Uterus (tissue), 4 donors: Measurements from ENCODE around the gene ATG5. TPM values are rescaled to one million over a fixed set of nuclear protein-coding genes. Genes with fewer than 3 reads are reported as not detected.

Source experiments
- DNase-seq, 2 donors: peaks; one replicate each; pipeline ENCODE4 v3.0.0-alpha.2; 2019 to 2020
- H3K27ac ChIP-seq, 2 donors: fragments of 200-600 bp; sonication (generic); 1 replicate in 1 of 2; 2 replicates in 1 of 2; pipeline ENCODE4 v1.5.1; 2016 to 2018
- H3K27me3 ChIP-seq, 2 donors: fragments of 200-600 bp; sonication (generic); one replicate each; pipeline ENCODE4 v1.5.1; 2018 to 2019; ENCODE audit warnings: control low read depth in 1 of 2
- H3K36me3 ChIP-seq, 2 donors: fragments of 200-600 bp; sonication (generic); one replicate each; pipeline ENCODE4 v1.5.1; 2019; ENCODE audit warnings: control low read depth in 1 of 2
- H3K4me1 ChIP-seq, 2 donors: fragments of 200-600 bp; sonication (generic); one replicate each; pipeline ENCODE4 v1.5.1; 2018 to 2019; ENCODE audit warnings: control low read depth in 1 of 2
- H3K4me3 ChIP-seq, 2 donors: fragments of 200-600 bp; sonication (generic); 1 replicate in 1 of 2; 2 replicates in 1 of 2; pipeline ENCODE4 v1.5.1; 2018 to 2019; ENCODE audit warnings: mild to moderate bottlenecking in 1 of 2
- H3K9me3 ChIP-seq, 2 donors: fragments of 200-600 bp; sonication (generic); one replicate each; pipeline ENCODE4 v1.5.1; 2019; ENCODE audit warnings: control low read depth in 1 of 2
- POLR2A ChIP-seq, 2 donors: fragments of 450-650 bp; IDR thresholded peaks; one replicate each; pipeline ENCODE4 v1.6.1; 2016; ENCODE audit warnings: antibody characterized with exemption in 2 of 2, mild to moderate bottlenecking in 1 of 2, moderate library complexity in 1 of 2
- intact Hi-C: fragments of 100-400 bp; cut with DNase I; formaldehyde crosslinking; loops from one replicate; pipeline ENCODE4 v1.15.1; 2023; ENCODE audit warnings: low total_unique reads
- total RNA-seq, 4 donors: library from RNA; depleted of rRNA in 3 of 4; stranded (reverse); fragments of >200 nt in 3 of 4; gene quantifications; one replicate each; pipeline versions ENCODE4 v1.1.0 to v1.2.4, GENCODE V29; 2014 to 2023
- TF ChIP-seq, protein P1 (sequence below), 4 experiments: fragments of 200-600 bp in 2 of 4; fragments of 450-650 bp in 2 of 4; sonication (generic) in 2 of 4; IDR thresholded peaks; one replicate each; pipeline ENCODE4 v1.5.1; 2016 to 2019; ENCODE audit warnings: antibody characterized with exemption in 4 of 4, mild to moderate bottlenecking in 2 of 4, moderate library complexity in 1 of 4
- donor health status: DM: yes; HTN: yes; CAD: no.

The ATG5 gene
- total RNA-seq, 4 donors from 2014 or later = 40.0 to 87.9 (median 63.3) TPM

DNA sequence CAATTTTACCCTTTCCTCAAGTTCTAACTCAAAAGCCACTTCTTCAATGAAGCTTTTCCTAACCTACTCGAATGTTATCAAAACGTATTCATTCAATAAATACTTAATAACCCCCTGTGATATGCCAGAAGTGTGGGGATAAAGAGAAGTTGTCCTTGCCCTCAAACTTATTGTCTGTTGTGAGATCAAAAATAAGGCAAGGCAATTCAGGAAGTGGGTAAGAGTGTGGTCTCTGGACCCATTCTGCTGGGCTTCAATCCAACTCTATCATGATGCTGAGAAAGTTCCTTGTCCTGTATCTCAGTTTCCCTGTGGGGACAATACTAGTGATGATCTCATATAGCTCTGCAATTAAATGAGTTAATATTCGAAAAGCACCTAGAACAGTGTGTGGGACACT, 146.7 kb downstream of the ATG5 start:
- TF ChIP-seq, protein P1, sequence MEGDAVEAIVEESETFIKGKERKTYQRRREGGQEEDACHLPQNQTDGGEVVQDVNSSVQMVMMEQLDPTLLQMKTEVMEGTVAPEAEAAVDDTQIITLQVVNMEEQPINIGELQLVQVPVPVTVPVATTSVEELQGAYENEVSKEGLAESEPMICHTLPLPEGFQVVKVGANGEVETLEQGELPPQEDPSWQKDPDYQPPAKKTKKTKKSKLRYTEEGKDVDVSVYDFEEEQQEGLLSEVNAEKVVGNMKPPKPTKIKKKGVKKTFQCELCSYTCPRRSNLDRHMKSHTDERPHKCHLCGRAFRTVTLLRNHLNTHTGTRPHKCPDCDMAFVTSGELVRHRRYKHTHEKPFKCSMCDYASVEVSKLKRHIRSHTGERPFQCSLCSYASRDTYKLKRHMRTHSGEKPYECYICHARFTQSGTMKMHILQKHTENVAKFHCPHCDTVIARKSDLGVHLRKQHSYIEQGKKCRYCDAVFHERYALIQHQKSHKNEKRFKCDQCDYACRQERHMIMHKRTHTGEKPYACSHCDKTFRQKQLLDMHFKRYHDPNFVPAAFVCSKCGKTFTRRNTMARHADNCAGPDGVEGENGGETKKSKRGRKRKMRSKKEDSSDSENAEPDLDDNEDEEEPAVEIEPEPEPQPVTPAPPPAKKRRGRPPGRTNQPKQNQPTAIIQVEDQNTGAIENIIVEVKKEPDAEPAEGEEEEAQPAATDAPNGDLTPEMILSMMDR (IDR thresholded peaks at IDR 0.05) = no peak
- TF ChIP-seq POLR2A (IDR thresholded peaks at IDR 0.05) = no peak
- H3K36me3 ChIP-seq = no peaks in the 10 kb centered on the region
- no peak overlapping the region for H3K27ac ChIP-seq
- H3K27me3 ChIP-seq = no peaks in the 10 kb centered on the region
- no peaks in the 10 kb centered on the region for H3K9me3 ChIP-seq
- intact Hi-C loops = no loop called here
- no peaks in the 10 kb centered on the region for H3K4me1 ChIP-seq
- no peak overlapping the region for H3K4me3 ChIP-seq
- no peak for DNase-seq

DNA sequence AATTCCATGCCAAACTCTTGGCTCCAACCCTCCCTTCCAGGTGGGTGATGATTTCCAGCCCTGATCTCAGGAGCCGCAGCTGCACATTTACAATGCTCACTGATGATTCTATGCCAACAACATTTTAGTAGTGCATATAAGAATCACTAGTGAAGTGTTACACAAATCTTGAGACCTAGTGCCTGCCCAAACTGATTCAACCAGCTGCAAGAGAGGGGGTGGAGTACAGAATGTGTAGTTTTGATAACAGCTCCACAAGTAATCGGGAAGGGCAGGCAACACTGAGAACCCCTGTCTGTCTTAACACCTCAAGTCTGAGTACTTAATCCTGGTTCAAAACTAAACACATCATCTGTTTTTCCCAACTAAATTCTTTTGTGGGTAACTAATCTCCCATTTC, 147.8 kb downstream of the ATG5 start:
- no peak overlapping the region for H3K4me3 ChIP-seq
- no peaks in the 10 kb centered on the region for H3K9me3 ChIP-seq
- intact Hi-C loops = no loop called here
- TF ChIP-seq, protein P1 (IDR thresholded peaks at IDR 0.05) = no peak
- TF ChIP-seq POLR2A (IDR thresholded peaks at IDR 0.05) = no peak
- H3K27ac ChIP-seq = no peak overlapping the region
- no peaks in the 10 kb centered on the region for H3K4me1 ChIP-seq
- no peak for DNase-seq
- H3K36me3 ChIP-seq = no peaks in the 10 kb centered on the region
- no peaks in the 10 kb centered on the region for H3K27me3 ChIP-seq

DNA sequence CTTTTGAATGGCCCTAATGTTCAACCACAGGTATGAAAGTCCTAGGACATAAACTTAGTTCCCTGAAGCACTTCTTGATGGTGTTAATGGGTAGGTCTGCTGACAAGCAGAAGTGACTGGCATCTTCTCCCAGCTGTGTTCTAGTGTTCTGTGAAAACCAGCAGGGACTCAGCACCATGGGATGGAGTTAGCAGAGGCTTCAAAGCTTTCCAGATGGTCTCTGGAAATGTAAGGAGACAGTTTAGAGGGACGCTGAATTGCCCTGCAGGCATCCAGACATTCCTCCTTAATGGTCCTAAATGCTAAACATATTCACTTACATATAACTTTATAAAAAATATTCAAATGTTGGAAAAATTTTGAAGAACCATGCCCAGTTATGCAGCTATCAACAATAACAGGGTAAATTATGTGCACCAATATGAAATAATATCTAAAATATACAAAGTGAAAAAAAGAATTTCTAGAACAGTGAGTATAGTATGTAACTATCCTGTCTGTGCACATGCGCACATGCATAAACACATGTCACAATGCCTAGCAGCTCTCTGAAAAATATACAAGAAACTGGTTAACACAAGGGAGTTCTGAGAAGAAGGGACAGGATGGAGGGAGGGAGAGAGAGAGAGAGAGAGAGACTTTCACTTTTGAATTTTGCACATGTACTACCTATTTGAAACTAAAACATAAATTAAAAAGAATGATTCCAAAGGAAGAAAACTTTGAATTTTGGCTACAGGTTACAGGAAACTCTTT, 152.3 kb downstream of the ATG5 start:
- no peaks in the 10 kb centered on the region for H3K27me3 ChIP-seq
- no peaks in the 10 kb centered on the region for H3K9me3 ChIP-seq
- intact Hi-C loops = no loop called here
- no peak for DNase-seq
- H3K4me3 ChIP-seq = no peak overlapping the region
- TF ChIP-seq POLR2A (IDR thresholded peaks at IDR 0.05) = no peak
- TF ChIP-seq, protein P1 (IDR thresholded peaks at IDR 0.05) = no peak
- no peaks in the 10 kb centered on the region for H3K4me1 ChIP-seq
- H3K36me3 ChIP-seq = no peaks in the 10 kb centered on the region
- H3K27ac ChIP-seq = no peak overlapping the region

DNA sequence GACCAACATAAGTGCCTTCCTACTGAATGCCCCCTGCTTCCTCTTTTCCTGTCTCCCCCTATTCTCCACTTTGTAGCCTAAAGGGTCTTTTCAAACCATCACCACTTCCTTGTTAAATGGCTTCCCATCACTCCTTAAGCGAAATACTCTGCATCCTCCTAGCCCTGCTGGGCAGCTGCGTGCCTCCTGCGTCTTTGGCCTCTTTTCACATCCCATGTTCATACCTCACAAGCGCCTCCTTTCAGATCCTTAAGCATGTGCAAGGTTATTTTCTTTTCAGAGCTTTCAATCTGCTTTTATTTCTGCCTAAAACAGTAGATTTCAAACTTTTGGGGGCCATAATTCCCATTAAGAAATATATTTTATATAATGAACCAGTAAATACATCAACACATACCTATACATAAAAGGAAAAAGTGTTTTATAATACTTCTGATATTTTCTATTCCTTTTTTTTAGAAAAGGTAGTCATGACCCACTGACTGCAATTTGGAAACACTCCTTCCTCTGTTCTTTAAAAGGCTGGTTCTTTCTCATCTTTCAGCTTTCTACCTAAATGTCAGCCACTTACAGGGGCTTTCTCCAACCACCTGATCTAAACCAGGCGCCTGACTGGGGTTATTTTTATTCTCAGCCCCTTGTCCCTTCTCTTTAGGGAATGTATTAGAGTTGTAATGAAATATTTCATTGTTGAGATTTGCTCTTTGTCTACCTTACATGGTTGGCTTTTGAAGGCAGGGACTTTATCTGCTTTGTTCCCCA, 155.3 kb downstream of the ATG5 start:
- no peaks in the 10 kb centered on the region for H3K36me3 ChIP-seq
- intact Hi-C loops = no loop called here
- DNase-seq = no peak
- no peak overlapping the region for H3K27ac ChIP-seq
- TF ChIP-seq, protein P1 (IDR thresholded peaks at IDR 0.05) = no peak
- TF ChIP-seq POLR2A (IDR thresholded peaks at IDR 0.05) = no peak
- H3K9me3 ChIP-seq = no peaks in the 10 kb centered on the region
- no peaks in the 10 kb centered on the region for H3K27me3 ChIP-seq
- H3K4me1 ChIP-seq = no peaks in the 10 kb centered on the region
- H3K4me3 ChIP-seq = no peak overlapping the region

DNA sequence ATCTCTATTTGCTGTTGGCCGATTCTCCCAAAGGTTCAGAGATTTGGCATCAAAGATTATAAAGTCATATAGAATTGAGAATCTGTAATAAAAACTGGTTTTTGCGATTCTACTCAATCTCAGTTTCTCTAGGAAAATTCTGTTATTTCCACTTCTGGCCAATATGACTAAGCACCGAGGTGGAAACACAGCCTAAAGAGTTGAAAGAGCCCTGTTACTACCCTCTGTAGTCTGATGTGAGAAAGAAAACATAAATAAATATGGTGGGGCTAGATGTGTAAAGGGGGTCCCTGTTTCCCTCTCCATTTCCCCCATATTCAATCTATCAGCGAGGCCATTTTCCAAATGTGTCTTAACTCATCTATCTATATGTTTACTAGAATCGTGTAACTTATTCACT, 156.0 kb downstream of the ATG5 start:
- Histone ChIP-seq H3K27ac (no peak overlapping the region), H3K4me1 (no peaks in the 10 kb centered on the region), H3K9me3 (no peaks in the 10 kb centered on the region), H3K27me3 (no peaks in the 10 kb centered on the region), H3K36me3 (no peaks in the 10 kb centered on the region), H3K4me3 (no peak overlapping the region)
- intact Hi-C loops = no loop called here
- DNase-seq = no peak
- TF ChIP-seq, protein P1 (IDR thresholded peaks at IDR 0.05) = no peak
- no peak for TF ChIP-seq POLR2A (IDR thresholded peaks at IDR 0.05)
